Ovary (tissue), 3 donors: ENCODE results near the gene EVI5.

Experiments
- EP300 ChIP-seq: sonication (generic); formaldehyde crosslinking; IDR thresholded peaks from one replicate; pipeline ENCODE4 v1.6.1; 2017; ENCODE audit warnings: antibody characterized with exemption
- POLR2A ChIP-seq: fragments of 450-650 bp; IDR thresholded peaks from one replicate; pipeline ENCODE4 v1.6.1; 2017; ENCODE audit warnings: antibody characterized with exemption, mild to moderate bottlenecking, moderate library complexity
- TF ChIP-seq, protein P1 (sequence below), 3 donors: fragments of 450-650 bp in 2 of 3; fragments of 200-600 bp in 1 of 3; IDR thresholded peaks; one replicate each; pipeline versions ENCODE4 v1.5.1 to v1.8.0; 2016 to 2022; ENCODE audit warnings: antibody characterized with exemption in 3 of 3, mild to moderate bottlenecking in 1 of 3
- donor health status: DM: no; HTN: no; CAD: no.

DNA sequence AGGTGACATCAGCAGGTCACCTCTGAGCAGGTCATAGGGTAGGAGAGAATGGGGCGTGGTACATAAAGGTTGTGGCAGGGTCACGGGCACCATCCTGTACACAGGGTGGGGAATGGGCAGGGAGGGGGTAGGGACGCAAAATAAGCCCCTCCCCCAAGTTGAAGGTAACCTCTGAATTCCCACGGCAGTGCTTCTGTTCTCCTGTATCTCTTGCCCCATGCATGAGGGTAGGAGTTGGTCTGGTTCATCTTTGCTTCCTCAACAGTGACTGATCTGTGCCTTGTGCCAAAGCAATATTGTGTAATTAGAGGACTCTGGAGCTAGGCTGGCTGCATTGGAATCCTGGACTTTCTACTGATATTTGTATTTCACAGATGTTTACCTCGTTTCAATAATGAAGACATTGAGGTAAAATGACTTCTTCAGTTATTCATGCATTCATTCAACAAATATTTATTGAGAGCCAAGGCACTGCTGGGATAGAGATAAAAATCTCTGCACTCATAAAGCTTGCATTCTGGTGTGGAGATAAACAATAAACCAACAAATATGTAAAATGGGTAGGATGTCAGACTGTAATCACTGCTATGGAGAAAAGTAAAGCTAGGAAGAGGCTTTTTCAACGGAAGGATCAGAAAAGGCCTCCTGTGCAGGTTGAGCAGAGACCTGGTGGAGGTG, 279.8 kb downstream of the EVI5 start:
- TF ChIP-seq POLR2A (no peak), EP300 (no peak)
- TF ChIP-seq, protein P1, sequence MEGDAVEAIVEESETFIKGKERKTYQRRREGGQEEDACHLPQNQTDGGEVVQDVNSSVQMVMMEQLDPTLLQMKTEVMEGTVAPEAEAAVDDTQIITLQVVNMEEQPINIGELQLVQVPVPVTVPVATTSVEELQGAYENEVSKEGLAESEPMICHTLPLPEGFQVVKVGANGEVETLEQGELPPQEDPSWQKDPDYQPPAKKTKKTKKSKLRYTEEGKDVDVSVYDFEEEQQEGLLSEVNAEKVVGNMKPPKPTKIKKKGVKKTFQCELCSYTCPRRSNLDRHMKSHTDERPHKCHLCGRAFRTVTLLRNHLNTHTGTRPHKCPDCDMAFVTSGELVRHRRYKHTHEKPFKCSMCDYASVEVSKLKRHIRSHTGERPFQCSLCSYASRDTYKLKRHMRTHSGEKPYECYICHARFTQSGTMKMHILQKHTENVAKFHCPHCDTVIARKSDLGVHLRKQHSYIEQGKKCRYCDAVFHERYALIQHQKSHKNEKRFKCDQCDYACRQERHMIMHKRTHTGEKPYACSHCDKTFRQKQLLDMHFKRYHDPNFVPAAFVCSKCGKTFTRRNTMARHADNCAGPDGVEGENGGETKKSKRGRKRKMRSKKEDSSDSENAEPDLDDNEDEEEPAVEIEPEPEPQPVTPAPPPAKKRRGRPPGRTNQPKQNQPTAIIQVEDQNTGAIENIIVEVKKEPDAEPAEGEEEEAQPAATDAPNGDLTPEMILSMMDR (IDR thresholded peaks at IDR 0.05) = no peak
